KG1 (cell line): ENCODE measurements around the gene KNTC1.
"Not testable (repeated sequence)": the region's sequence is repeated elsewhere in the genome, so short reads cannot be mapped to it uniquely, and the experiment has no call there.

Experiments
- DNase-seq: peaks from one replicate; lab custom pipeline; 2025; lab: John Stamatoyannopoulos, UW

The KNTC1 gene

GRCh38 chr12:122526683-122527477 is at the start of gene KNTC1, which contains the start of gene RSRC2:
TSS of gene KNTC1 (plus strand) at chr12:122527249. CDS start at chr12:122530064, 2,815 bp downstream.
TSS of gene RSRC2 (minus strand) at chr12:122526936. CDS start at chr12:122526853, 83 bp downstream.
- peak; percentile 100 for DNase-seq

GRCh38 chr12:122480753-122481152 is 46.3 kb upstream of the KNTC1 start:
- DNase-seq = no peak

- no peak for DNase-seq
Measured at GRCh38 chr12:122481861-122482260, 45.2 kb upstream of the KNTC1 start.

DNA sequence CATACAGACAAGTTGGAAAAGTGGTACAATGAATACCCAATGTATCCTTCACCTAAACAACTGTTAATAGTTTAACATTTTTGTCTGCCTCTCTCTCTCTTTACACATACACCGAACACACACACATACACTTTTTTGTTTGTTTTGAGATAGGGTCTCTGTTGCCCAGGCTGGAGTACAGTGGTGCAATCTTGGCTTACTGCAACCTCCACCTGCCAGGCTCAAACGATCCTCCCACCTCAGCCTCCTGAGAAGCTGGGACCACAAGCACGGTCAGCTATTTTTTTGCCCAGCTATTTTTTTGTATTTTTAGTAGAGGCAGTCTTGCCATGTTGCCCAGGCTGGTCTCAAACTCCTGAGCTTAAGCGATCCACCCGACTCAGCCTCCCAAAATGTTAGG is 43.1 kb upstream of the KNTC1 start:
- DNase-seq = no peak

DNA sequence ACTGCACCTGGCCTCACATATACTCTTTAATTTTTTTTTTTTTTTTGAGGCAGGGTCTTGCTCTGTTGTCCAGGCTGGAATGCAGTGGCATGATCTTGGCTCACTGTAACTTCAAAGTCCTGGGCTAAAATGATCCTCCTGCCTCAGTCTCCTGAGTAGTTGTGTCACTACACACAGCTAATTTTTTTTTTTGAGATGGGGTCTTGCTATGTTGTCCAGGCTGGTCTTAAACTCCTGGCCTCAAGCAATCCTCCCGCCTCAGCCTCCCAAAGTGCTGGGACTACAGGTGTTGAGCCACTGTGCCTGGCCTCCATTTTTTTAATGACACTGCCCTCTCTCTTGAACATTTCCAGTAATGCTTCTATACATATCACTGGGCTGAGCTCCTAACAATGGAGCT is 42.7 kb upstream of the KNTC1 start:
- DNase-seq = not testable (repeated sequence)

- not testable (repeated sequence) for DNase-seq
Measured at GRCh38 chr12:122486360-122486759, 40.7 kb upstream of the KNTC1 start.

DNA sequence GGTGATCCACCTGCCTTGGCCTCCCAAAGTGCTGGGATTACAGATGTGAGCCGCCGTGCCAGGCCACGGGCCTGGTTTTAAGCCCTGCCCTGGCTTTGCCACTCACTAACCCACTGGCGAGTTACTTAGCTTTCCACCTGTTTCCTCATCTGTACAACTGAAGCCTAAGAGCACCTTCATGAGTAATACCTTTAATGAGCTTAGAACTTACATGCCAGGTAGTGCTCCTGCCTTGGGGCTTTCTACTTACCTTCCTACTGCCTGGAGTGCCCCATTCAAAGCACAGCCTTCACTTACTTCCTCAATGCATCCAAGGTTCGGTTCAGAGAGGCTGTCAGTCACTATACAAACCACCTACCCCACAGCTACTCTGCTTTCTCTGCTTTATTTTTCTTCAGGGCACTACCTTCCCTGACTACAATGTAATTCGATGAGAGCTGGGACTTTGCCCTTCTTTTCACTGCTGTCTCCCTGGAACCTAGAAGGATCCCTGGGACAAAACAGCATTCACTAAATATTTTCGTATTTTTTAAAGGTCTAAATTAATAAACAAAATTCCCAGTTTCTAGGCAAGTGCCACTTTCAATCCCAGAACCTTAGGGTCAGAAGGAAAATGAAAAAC is 40.1 kb upstream of the KNTC1 start:
- no peak for DNase-seq

GRCh38 chr12:122487807-122488206 is 39.2 kb upstream of the KNTC1 start:
- not testable (repeated sequence) for DNase-seq

- DNase-seq = no peak
Measured at GRCh38 chr12:122489038-122489437, 38.0 kb upstream of the KNTC1 start.

GRCh38 chr12:122491991-122492390 is 35.1 kb upstream of the KNTC1 start:
- no peak for DNase-seq

- DNase-seq = not testable (repeated sequence)
Measured at GRCh38 chr12:122493222-122493621, 33.8 kb upstream of the KNTC1 start.

DNA sequence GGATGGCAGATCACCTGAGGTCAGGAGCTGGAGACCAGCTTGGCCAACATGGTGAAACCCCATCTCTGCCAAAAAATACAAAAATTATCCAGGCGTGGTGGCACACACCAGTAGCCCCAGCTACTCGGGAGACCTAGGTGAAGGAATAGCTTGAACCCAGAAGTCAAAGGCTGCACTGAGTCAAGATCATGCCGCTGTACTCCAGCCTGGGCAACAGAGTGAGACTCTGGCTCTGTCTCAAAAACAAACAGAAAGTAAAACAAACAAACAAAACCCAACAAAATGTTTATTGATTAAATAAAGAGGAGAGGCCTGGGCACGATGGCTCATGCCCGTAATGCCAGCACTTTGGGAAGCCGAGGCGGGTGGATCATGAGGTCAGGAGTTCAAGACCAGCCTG is 31.8 kb upstream of the KNTC1 start:
- DNase-seq = no peak

DNA sequence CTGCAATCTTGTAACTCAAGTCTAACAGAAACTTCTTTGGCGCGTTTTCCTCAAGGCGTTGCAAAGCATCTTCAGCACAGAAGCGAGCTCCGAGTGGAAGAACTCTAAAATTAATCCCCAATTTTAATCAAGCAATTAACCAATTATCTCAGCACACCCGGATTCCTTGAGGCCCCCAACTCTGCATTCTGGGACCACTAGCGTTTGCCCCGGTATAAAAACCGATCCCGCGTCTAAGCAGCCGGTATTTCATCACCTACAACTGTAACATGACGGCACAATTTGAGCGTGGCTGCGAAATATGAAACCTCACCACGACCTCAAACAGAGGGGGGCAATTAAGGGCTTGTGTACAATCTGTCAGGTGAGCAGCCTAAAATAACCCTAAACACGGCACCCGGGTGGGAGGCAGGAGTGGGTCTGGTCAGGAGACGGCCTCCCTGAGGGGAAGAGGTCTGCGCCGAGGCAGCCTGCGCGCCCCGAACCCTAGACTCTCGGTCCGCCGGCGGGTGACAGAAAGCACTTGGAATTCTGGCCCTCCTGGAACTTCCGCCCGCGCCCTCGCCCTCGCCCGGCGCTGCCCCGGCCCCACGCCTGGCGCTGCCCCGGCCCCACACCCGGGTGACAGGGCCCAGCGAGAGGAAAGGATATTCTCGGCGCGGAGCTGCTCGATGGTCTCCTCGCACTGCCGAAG is 26.9 kb upstream of the KNTC1 start:
- peak; percentile 29 for DNase-seq

GRCh38 chr12:122500685-122501488 is 26.2 kb upstream of the KNTC1 start, which contains the start of gene ZCCHC8:
TSS of gene ZCCHC8 (minus strand) at chr12:122500932. CDS start at chr12:122500840, 92 bp downstream.
- DNase-seq = peak; percentile 98

- DNase-seq = no peak
Measured at GRCh38 chr12:122501489-122501989, 25.5 kb upstream of the KNTC1 start.

DNA sequence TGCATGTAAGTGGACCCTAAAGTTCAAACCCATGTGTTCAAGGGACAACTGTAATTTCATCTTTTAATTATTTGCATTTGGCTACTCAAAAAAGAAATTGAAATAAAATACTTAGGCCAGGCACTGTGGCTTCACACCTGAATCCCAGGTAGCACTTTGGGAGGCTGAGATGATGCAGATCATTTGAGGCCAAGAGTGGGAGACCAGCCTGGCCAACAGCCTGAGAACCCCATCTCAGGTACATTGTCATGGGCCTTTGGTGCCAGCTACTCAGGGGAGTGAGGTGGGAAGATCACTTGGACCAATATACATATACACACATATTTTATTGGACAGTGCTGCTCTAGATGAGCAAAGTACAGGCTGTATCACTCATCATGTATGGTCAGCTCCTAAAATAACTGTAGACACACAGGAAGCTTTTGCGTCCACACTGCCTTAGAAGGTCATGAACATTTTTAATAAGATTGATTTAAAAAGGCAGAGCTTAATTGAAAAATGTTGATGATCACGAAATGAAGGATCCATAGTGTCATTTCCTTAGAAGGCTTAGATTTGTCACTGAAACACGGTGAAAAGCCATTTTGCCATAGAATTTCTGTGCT is 23.8 kb upstream of the KNTC1 start:
- no peak for DNase-seq

DNA sequence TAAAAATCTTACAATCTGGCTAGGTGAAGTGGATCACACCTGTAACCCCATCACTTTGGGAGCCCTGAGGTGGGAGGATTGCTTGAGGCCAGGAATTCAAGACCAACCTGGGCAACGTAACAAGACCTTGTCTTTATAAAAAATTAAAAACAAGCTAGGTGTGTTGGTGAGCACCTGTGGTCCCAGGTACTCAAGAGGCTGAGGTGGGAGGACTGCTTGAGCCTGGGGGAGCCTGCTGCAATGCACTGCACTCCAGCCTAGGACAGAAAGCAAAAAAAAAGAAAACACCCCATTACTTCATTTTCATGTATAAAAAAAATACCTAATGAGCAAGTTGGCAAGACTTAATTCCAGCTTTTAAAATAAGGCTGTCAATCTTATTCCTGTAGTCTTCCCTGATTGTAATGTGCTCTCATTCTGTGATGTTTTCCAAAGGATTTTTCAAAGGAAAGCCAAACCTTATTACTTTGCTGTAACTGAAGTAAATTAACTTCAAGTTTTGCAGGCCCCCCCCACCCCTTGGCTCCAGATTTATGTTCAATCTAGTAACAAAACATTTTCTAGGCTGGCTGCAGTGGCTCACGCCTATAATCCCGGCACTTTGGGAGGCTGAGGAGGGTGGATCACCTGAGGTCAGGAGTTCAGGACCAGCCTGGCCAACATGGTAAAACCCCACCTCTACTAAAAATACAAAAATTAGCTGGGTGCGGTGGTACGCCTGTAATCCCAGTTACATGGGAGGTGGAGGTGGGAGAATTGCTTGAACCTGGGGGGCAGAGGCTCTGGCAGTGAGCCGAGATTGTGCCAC is 23.1 kb upstream of the KNTC1 start:
- no peak for DNase-seq

DNA sequence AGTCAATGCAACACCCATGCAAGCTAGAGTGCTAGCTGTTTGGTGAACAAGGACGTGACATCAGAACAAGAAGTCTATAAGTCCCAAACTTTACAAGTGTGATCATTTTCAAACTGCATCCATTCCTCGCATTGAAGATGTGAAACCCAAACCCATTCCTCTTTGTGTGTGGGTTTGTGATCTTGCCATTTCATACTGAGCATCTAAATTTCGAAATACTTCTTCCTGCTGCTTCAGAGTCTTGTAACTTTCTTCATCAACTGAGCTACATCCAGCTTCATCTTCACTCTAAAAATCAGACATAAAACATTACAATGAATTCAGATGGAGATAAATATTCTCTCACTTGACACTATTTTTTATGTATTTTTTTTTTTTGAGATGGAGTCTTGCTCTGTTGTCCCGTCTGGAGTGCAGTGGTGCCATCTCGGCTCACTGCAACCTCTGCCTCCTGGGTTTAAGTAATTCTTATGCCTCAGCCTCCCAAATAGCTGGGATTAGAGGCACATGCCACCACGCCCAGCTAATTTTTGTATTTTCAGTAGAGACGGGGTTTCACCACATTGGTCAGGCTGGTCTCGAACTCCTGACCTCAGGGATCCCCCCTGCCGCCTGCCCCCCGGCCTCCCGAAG is 21.5 kb upstream of the KNTC1 start:
- no peak for DNase-seq

- DNase-seq = no peak
Measured at GRCh38 chr12:122506393-122506938, 20.6 kb upstream of the KNTC1 start.

- no peak for DNase-seq
Measured at GRCh38 chr12:122508163-122508562, 18.9 kb upstream of the KNTC1 start.
